ENCODE results near the gene FLVCR2.

DNA sequence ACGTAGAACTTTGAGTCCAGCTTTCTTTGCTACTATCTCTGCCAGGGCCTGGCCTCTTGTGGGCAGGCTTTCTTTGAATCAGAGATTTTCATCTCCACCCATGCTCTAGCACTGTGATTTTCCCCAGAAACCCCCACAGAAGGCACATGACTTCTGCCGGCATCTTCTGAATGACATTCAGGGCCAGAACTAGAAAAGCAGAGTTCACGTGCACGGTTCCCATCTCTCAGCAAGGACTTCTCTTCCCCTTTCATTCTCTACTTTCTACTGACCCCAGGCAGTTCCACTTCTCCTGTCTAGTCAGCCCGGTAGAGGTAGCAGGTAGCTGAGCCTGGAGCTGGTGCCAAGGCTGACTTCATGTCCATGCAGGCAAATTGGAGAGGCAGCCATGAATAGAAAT is 29.3 kb upstream of the FLVCR2 start:
- TF ChIP-seq SUZ12 (IDR thresholded peaks at IDR 0.05; ENCODE audit: extremely low read depth, insufficient read depth, insufficient read length) (no peak), ZNF274 (IDR thresholded peaks at IDR 0.05; ENCODE audit: low read depth, low read length) (no peak), YY1 (IDR thresholded peaks at IDR 0.05; ENCODE audit: insufficient read depth, insufficient read length) (no peak)

Measured in NT2/D1 (cell line).